GM21360 (cell line): Measurements from ENCODE around the gene PNPLA1.
A peak's percentile ranks its signal among the peaks of the same experiment; 100 is the strongest.

Source experiments
- ATAC-seq: cut with Tn5 transposase; IDR thresholded peaks from one replicate; pipeline ENCODE4 v1.9.1; 2021; ENCODE audit warnings: mild to moderate bottlenecking, moderate library complexity; ENCODE audit not compliant: unreplicated experiment

The PNPLA1 gene

GRCh38 chr6:36284359-36284758 lies 14.5 kb downstream of the PNPLA1 start:
- no peak for ATAC-seq

DNA sequence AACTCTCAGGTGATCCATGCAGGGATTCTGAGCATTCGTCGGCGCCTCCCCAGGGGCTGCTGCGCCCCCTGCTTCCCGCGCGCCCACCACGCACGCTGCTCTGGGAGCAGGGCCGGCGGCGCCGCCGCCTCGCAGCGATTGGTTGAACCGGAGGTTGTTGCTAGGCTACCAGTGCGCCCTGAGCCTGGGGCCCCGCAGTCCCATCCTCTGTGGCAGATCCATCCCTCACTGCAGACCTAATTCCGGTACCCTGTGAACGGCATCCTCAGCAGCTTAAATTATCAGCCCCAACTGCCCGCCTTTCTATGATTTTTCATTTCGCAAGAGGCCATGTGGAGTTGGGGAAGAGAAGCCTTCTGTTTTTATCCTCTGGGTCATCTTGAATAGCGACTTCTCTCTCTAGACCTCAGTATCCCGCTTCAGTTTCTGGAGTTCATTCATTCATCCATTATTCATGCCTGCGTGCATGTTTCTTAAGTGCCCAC lies 15.4 kb downstream of the PNPLA1 start:
- ATAC-seq = no peak

DNA sequence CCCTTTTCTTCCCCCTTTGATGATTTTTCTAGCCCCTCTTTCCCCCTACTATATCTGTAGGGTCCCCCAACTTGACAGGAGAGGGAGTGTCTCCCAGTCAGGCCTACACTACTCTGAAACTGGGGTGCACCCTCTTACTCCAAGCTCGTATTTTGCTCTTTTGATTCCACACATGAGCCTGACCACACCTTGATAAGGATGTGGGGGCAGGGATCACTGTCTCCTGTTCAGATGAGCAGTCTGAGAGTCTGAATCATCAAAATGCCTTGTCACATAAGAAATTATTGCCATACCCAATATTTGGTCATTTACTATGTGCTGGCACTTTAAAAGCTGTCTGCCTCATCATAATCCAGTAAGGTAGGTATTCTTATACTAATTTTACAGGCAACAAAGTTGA lies 15.9 kb downstream of the PNPLA1 start:
- no peak for ATAC-seq

DNA sequence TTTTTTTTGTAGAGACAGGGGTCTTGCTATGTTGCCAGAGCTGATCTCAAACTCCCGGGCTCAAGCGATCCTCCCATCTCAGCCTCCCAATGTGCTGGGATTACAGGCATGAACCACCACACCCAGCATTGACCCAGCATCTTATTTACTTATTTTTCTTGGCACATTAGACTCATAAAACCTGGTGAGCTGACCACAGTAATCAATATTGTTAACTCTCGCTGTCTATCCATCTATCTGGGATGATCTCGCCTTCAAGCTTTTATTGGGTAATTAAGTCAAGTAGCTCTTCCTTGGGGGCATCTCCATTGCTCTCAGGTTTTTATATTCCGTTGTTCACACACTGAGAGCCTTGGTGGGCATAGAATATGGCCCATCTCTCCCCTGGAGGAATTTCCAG lies 17.0 kb downstream of the PNPLA1 start:
- no peak for ATAC-seq

GRCh38 chr6:36289281-36289878 lies 19.5 kb downstream of the PNPLA1 start:
- no peak for ATAC-seq

GRCh38 chr6:36290668-36291620 lies 21.1 kb downstream of the PNPLA1 start:
- ATAC-seq = no peak

- ATAC-seq = no peak
Measured at GRCh38 chr6:36292170-36292569, 22.3 kb downstream of the PNPLA1 start.

DNA sequence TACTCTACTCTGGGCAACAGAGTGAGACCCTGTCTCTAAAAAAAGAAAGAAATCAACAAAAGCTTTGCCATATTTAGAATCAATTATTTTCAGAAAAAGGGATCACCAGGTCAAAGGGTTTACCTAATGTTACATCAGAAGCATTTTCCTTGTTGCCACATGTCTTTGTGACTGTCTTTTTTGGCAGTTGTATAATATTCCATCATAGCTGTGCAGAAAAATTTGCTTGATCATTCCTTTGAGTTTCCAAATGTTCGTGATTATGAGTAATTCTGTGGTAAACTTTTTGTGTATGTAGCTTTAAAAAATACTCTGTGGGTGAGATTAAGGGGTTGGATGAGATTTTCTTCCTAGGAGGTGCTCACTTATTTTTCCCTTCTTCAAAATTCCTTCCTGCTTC lies 26.4 kb downstream of the PNPLA1 start:
- no peak for ATAC-seq

DNA sequence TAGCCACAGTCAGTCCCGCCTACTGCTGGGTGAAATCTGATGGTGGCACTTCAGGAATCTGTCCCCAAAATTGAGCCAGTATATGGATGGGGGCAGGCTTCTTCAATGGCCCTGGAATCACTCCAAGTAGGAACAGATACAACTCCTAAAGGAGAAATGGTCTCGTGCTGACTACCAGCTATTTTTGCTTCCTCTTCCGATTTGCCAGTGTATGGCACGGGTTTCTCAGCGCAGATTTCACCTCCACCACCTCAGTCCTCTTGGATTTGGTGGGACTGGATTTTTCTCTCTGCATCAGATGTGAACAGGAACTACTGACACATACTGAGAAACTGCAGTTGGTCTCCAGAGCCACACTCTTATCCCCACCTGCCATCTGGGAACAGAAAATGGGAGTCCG lies 27.2 kb downstream of the PNPLA1 start:
- no peak for ATAC-seq

GRCh38 chr6:36297511-36297910 lies 27.7 kb downstream of the PNPLA1 start:
- ATAC-seq = no peak

- ATAC-seq = no peak
Measured at GRCh38 chr6:36298027-36298426, 28.2 kb downstream of the PNPLA1 start.

- no peak for ATAC-seq
Measured at GRCh38 chr6:36301085-36301658, 31.3 kb downstream of the PNPLA1 start.

DNA sequence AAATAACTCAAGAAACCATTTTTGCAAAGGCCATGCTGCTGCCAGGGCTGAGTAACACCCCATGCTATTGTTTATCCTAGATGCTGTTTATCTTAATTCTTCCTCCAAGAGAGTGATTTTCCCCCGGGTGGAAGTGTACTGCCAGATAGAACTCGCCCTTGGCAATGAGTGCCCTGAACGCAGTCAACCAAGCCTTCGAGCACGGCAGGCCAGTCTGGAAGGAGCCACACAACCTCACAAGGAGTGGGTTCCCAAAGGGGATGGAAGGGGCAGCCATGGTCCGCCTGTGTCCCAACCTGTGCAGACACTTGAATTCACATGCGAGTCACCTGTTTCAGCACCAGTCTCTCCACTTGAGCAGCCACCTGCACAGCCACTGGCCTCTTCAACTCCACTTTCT lies 31.9 kb downstream of the PNPLA1 start:
- ATAC-seq = no peak

GRCh38 chr6:36302227-36302976 lies 32.5 kb downstream of the PNPLA1 start:
- ATAC-seq = no peak

DNA sequence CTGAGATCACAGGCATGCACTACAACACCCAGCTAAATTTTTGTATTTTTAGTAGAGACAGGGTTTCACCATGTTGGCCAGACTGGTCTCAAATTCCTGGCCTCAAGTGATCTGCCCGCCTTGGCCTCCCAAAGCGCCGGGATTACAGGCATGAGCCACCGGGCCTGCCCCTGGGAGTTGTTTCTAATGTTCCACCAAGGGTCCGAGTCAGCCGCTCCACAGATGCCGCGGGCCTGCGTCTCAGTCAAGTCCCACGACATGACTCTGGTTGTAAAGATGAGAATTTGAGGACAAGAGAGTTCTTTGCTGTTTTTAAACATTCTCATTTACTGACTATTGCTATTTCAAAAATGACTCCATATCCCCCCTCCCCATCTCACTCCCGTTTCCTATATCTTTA lies 36.0 kb downstream of the PNPLA1 start:
- no peak for ATAC-seq

DNA sequence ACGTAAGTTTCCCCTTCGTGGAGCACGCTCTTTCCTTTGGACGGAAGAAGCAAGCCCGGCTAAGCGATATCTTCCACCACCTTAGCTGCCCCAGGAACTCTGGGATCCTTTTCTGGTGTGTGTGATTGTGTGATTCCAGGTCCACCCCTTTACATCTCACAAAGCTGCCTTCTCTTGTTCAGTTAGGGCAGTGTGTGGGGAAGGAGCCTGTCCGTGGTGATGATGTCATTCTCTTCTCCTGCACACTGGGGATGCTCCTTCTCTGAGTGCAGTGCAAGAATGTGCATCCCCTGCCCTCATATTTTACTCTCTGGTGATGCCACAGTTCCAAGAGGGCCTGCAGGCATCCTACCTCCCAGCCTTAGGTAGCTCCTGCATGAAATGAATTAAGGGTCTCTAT lies 36.5 kb downstream of the PNPLA1 start:
- ATAC-seq = no peak

DNA sequence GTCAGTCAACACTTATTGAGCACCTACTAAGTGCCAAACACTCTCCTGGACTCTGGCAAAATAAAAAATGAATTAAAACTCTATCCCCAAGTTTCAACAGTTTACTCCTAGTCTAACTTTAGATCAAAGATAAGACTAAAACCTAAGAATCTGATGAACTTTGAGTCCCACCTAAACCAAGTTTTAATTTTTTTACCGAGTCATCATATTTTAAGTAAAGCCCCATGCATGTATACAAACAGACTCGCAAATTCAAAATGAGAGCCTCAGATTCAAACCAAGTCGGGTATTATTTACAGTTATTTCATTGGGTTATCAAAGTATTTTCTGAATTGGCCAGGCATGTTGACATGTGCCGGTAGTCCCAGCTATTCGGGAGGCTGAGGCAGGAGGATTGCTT lies 38.7 kb downstream of the PNPLA1 start:
- no peak for ATAC-seq

GRCh38 chr6:36309203-36309602 lies 39.3 kb downstream of the PNPLA1 start:
- no peak for ATAC-seq

GRCh38 chr6:36309900-36310299 lies 40.0 kb downstream of the PNPLA1 start:
- no peak for ATAC-seq

GRCh38 chr6:36312854-36313648 lies 43.2 kb downstream of the PNPLA1 start:
- peak; percentile 52 for ATAC-seq

GRCh38 chr6:36313649-36313936 lies 43.7 kb downstream of the PNPLA1 start:
- ATAC-seq = no peak
